Sigmoid colon (tissue), 4 donors: ENCODE data around the gene FOSL2.

ENCODE experiments used
- EP300 ChIP-seq, 4 donors: sonication (generic); formaldehyde crosslinking; IDR thresholded peaks; one replicate each; pipeline ENCODE4 v1.6.1; 2017; ENCODE audit warnings: antibody characterized with exemption in 4 of 4
- POLR2A ChIP-seq, 2 donors: fragments of 450-650 bp; IDR thresholded peaks; one replicate each; pipeline ENCODE4 v1.6.1; 2016; ENCODE audit warnings: antibody characterized with exemption in 2 of 2, mild to moderate bottlenecking in 2 of 2, moderate library complexity in 2 of 2
- POLR2AphosphoS5 ChIP-seq, 4 donors: sonication (generic); formaldehyde crosslinking; IDR thresholded peaks; one replicate each; pipeline ENCODE4 v1.6.1; 2017; ENCODE audit warnings: antibody characterized with exemption in 4 of 4
- TF ChIP-seq, protein P1 (sequence below), 4 experiments: fragments of 450-650 bp in 3 of 4; fragments of 200-600 bp in 1 of 4; IDR thresholded peaks; one replicate each; pipeline ENCODE4 v1.5.1; 2016 to 2019; ENCODE audit warnings: antibody characterized with exemption in 4 of 4, mild to moderate bottlenecking in 3 of 4, moderate library complexity in 2 of 4

DNA sequence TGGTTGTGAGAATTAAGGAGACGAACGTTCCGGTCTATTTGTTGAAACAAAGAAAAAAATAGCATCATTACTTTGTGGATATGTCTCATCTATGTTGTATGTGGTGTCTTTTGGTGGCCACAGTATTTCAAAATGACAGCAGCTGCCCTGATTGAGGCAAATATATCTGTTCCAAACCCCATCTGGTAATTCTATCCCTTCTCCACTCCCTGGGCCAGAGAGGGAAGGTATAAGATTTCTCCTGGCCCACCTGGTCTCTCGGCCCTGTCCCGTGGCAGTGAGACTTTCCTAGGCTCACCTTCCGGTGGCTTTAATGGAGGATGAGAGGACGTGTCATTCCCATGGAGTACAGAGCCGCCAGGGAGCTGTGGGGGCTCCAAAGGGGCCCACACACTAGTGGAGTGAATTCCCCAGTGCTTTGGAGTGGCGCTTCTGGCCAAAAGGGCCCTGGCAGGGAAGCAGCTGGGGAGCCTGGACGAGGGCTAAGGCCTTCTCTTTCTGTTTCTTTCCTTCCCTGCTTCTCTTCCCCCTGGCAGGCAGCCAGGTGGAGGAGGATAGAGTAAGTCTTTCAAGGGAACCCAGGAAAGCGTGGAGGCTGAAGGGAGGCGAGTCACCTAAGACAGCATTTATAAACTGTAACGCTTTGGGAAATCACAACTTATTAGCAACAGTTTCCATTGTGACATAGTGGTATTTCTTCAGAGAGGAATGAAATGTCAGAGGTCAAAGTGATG, 5.6 kb downstream of the FOSL2 start:
- peak; percentile 30 to 61 (median 50) for TF ChIP-seq POLR2AphosphoS5 (IDR thresholded peaks at IDR 0.05)
- TF ChIP-seq, protein P1, sequence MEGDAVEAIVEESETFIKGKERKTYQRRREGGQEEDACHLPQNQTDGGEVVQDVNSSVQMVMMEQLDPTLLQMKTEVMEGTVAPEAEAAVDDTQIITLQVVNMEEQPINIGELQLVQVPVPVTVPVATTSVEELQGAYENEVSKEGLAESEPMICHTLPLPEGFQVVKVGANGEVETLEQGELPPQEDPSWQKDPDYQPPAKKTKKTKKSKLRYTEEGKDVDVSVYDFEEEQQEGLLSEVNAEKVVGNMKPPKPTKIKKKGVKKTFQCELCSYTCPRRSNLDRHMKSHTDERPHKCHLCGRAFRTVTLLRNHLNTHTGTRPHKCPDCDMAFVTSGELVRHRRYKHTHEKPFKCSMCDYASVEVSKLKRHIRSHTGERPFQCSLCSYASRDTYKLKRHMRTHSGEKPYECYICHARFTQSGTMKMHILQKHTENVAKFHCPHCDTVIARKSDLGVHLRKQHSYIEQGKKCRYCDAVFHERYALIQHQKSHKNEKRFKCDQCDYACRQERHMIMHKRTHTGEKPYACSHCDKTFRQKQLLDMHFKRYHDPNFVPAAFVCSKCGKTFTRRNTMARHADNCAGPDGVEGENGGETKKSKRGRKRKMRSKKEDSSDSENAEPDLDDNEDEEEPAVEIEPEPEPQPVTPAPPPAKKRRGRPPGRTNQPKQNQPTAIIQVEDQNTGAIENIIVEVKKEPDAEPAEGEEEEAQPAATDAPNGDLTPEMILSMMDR (IDR thresholded peaks at IDR 0.05), result no peak
- no peak for TF ChIP-seq POLR2A (IDR thresholded peaks at IDR 0.05)
- TF ChIP-seq EP300 (IDR thresholded peaks at IDR 0.05), result no peak
